T-cell (primary cell): ENCODE data around the gene GALNTL6. TPM values are rescaled to one million over a fixed set of nuclear protein-coding genes. Genes with fewer than 3 reads are reported as not detected.
"Not testable (repeated sequence)": the region's sequence is repeated elsewhere in the genome, so short reads cannot be mapped to it uniquely, and the experiment has no call there.

Experiments
- ATAC-seq, 4 experiments: fragments of 200-7000 bp in 3 of 4; fragments of 150-1000 bp in 1 of 4; cut with Tn5 transposase; replicated peaks in 1 of 4; 1 replicate in 3 of 4; 2 replicates in 1 of 4; pipeline ENCODE4 v1.10.0; 2021; ENCODE audit warnings: moderate library complexity in 3 of 4, mild to moderate bottlenecking in 2 of 4, moderate number of reproducible peaks in 1 of 4
- CTCF ChIA-PET, 2 donors: fragments of 300-600 bp; sonication (Branson Sonifier 250); formaldehyde crosslinking; loops; one replicate each; lab custom pipeline; 2022; ENCODE audit warnings: antibody characterized with exemption in 2 of 2; lab: Charles Lee
- POLR2A ChIA-PET, 2 donors: fragments of 300-600 bp; sonication (Branson Sonifier 250); formaldehyde crosslinking; loops; one replicate each; lab custom pipeline; 2022; ENCODE audit warnings: antibody characterized with exemption in 2 of 2; lab: Charles Lee
- DNase-seq, 35 experiments: peaks; one replicate each; pipeline versions ENCODE4 v3.0.0 to v3.0.0-alpha.2; 2013 to 2023
- H3K27ac ChIP-seq: one replicate; pipeline ENCODE4 v1.5.1; 2013; ENCODE audit warnings: low read length
- H3K27me3 ChIP-seq, 2 experiments: replicated peaks in 1 of 2; 1 replicate in 1 of 2; 2 replicates in 1 of 2; pipeline versions ENCODE4 v1.6.1 to v1.7.0; 2013; ENCODE audit warnings: low read length in 1 of 2, mixed read lengths in 1 of 2; ENCODE audit not compliant: control insufficient read depth in 2 of 2, insufficient read depth in 2 of 2; ENCODE audit errors: extremely low read depth in 1 of 2
- H3K36me3 ChIP-seq, 2 donors: 1 replicate in 1 of 2; 2 replicates in 1 of 2; pipeline versions ENCODE4 v1.6.1 to v1.7.0; 2013; ENCODE audit warnings: low read length in 1 of 2; ENCODE audit not compliant: control insufficient read depth in 2 of 2, insufficient read depth in 1 of 2; ENCODE audit errors: extremely low read depth in 1 of 2
- H3K4me1 ChIP-seq, 2 experiments: 1 replicate in 1 of 2; 2 replicates in 1 of 2; pipeline versions ENCODE4 v1.6.1 to v1.7.0; 2013; ENCODE audit warnings: low read length in 2 of 2, mixed read lengths in 1 of 2; ENCODE audit not compliant: insufficient read depth in 2 of 2, control insufficient read depth in 1 of 2; ENCODE audit errors: extremely low read depth in 1 of 2
- H3K4me3 ChIP-seq, 2 donors: 1 replicate in 1 of 2; 2 replicates in 1 of 2; pipeline versions ENCODE4 v1.5.1 to v1.7.0; 2013; ENCODE audit warnings: mild to moderate bottlenecking in 2 of 2, low read length in 1 of 2, moderate library complexity in 1 of 2; ENCODE audit not compliant: control insufficient read depth in 1 of 2; ENCODE audit errors: extremely low read depth in 1 of 2
- H3K9me3 ChIP-seq: 2 replicates; pipeline ENCODE4 v1.7.0; 2013
- H3K27ac Mint-ChIP-seq, 2 donors: one replicate each; pipeline ENCODE4 v1.8.0; 2020 to 2021; ENCODE audit warnings: mild to moderate bottlenecking in 2 of 2, mixed read lengths in 2 of 2
- H3K27me3 Mint-ChIP-seq, 2 donors: one replicate each; pipeline ENCODE4 v1.8.0; 2021 to 2022; ENCODE audit warnings: mixed read lengths in 2 of 2
- H3K36me3 Mint-ChIP-seq: one replicate; pipeline ENCODE4 v1.8.0; 2021; ENCODE audit warnings: mixed read lengths
- H3K4me1 Mint-ChIP-seq, 3 donors: one replicate each; pipeline ENCODE4 v1.8.0; 2020 to 2022; ENCODE audit warnings: mixed read lengths in 3 of 3, mild to moderate bottlenecking in 1 of 3
- H3K4me3 Mint-ChIP-seq, 3 donors: one replicate each; pipeline ENCODE4 v1.8.0; 2020 to 2022; ENCODE audit warnings: mild to moderate bottlenecking in 3 of 3, mixed read lengths in 3 of 3, moderate library complexity in 3 of 3
- H3K9me3 Mint-ChIP-seq, 3 donors: one replicate each; pipeline ENCODE4 v1.8.0; 2020 to 2022; ENCODE audit warnings: mixed read lengths in 3 of 3
- WGBS: methylation state at CpG from one replicate; pipeline ENCODE4 v1.1.5; 2013; ENCODE audit warnings: missing lambda C conversion rate; ENCODE audit not compliant: insufficient coverage; 5-methylcytosine and 5-hydroxymethylcytosine counted together
- total RNA-seq, 35 experiments: library from RNA in 6 of 35; stranded (reverse) in 6 of 35; fragments of 120-200 nt in 1 of 35; gene quantifications; one replicate each; pipeline versions ENCODE4 v1.2.1 to v1.2.4 and lab custom pipeline; 2013 to 2026

Gene GALNTL6
- total RNA-seq, 5 donors from 2014 or later (not counting 1 experiment from before 2014, with no cell fraction given) = not detected

- H3K4me1 Mint-ChIP-seq = no peaks in the 10 kb centered on the region
- no peaks in the 10 kb centered on the region for H3K9me3 Mint-ChIP-seq
- H3K27me3 Mint-ChIP-seq = no peaks in the 10 kb centered on the region
- H3K27ac Mint-ChIP-seq = no peak overlapping the region
- ChIA-PET CTCF (no interaction called here), POLR2A (no interaction called here)
- H3K4me1 ChIP-seq = no peaks in the 10 kb centered on the region
- H3K27me3 ChIP-seq = no peaks in the 10 kb centered on the region
- no peaks in the 10 kb centered on the region for H3K36me3 Mint-ChIP-seq
- no peaks in the 10 kb centered on the region for H3K36me3 ChIP-seq
- ATAC-seq = no peak
- DNase-seq = no peak
- H3K9me3 ChIP-seq = no peaks in the 10 kb centered on the region
- WGBS = 83% methylated on average over 1 of the region's 4 CpGs
- no peak overlapping the region for H3K4me3 ChIP-seq
- no peak overlapping the region for H3K4me3 Mint-ChIP-seq
- H3K27ac ChIP-seq = no peak overlapping the region
Observed at GRCh38 chr4:172793565-172794306, 980.5 kb downstream of the GALNTL6 start.

GRCh38 chr4:172794307-172794703 lies 981.1 kb downstream of the GALNTL6 start:
- CTCF ChIA-PET = no interaction called here
- WGBS = 88% methylated on average over 2 of the region's 3 CpGs
- POLR2A ChIA-PET = no interaction called here
- Mint-ChIP-seq H3K27me3 (no peaks in the 10 kb centered on the region), H3K9me3 (no peaks in the 10 kb centered on the region), H3K4me1 (no peaks in the 10 kb centered on the region), H3K27ac (no peak overlapping the region), H3K4me3 (no peak overlapping the region), H3K36me3 (no peaks in the 10 kb centered on the region)
- Histone ChIP-seq H3K27ac (no peak overlapping the region), H3K27me3 (no peaks in the 10 kb centered on the region), H3K4me3 (no peak overlapping the region), H3K4me1 (no peaks in the 10 kb centered on the region), H3K9me3 (no peaks in the 10 kb centered on the region), H3K36me3 (no peaks in the 10 kb centered on the region)
- DNase-seq (no peak), ATAC-seq (no peak)

DNA sequence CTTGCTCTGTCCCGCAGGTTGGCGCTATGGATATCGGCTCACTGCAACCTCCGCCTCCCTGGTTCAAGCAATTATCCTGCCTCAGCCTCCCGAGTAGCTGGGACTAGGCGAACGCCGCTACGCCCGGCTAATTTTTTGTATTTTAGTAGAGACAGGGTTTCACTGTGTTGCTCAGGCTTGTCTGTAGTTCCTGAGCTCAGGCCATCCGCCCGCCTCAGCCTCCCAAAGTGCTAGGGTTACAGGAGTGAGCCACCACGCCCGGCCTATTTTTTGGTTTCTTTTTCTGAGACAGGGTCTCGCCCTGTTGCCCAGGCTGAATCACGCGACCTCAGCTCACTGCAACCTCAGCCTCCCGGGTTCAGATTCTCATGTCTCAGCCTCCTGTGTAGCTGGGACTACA lies 984.1 kb downstream of the GALNTL6 start:
- H3K27me3 ChIP-seq, H3K36me3 ChIP-seq, H3K36me3 Mint-ChIP-seq, H3K4me1 ChIP-seq, DNase-seq, H3K4me3 Mint-ChIP-seq, H3K4me3 ChIP-seq, ATAC-seq, H3K27me3 Mint-ChIP-seq, H3K27ac ChIP-seq, H3K9me3 Mint-ChIP-seq, H3K9me3 ChIP-seq, POLR2A ChIA-PET, H3K4me1 Mint-ChIP-seq, H3K27ac Mint-ChIP-seq, CTCF ChIA-PET: not testable (repeated sequence)
- 95% methylated on average over 6 of the region's 18 CpGs for WGBS

DNA sequence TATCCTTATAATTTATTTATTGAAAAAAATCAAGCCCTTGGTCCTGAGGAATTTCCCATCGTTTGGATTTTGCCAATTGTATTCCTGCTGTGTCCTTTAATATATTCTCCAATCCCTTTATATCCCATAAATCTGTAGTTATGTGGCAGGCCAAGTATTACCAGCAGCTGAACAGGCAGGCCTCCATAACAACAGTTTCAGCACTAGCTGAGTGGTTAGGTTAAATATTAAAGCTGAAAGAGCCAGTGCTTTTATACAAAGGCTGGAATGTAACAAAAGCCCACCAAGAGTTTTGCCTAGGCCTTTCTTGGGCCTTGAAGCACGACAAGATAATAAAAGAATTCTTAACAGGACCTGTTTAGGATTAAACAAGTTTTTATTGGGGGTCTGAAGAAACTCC lies 988.8 kb downstream of the GALNTL6 start:
- H3K4me1 Mint-ChIP-seq = no peaks in the 10 kb centered on the region
- H3K27ac Mint-ChIP-seq = no peak overlapping the region
- no CpG with 5 or more reads among the region's 2 CpGs for WGBS
- no peaks in the 10 kb centered on the region for H3K9me3 Mint-ChIP-seq
- CTCF ChIA-PET = no interaction called here
- DNase-seq (no peak), ATAC-seq (no peak)
- POLR2A ChIA-PET = no interaction called here
- no peaks in the 10 kb centered on the region for H3K9me3 ChIP-seq
- no peak overlapping the region for H3K4me3 ChIP-seq
- H3K4me3 Mint-ChIP-seq = no peak overlapping the region
- H3K27me3 ChIP-seq = no peaks in the 10 kb centered on the region
- no peaks in the 10 kb centered on the region for H3K36me3 Mint-ChIP-seq
- H3K36me3 ChIP-seq = no peaks in the 10 kb centered on the region
- H3K27ac ChIP-seq = no peak overlapping the region
- no peaks in the 10 kb centered on the region for H3K4me1 ChIP-seq
- peaks cover 0 to 6% of the 10 kb centered on the region in 2 donors for H3K27me3 Mint-ChIP-seq

GRCh38 chr4:172806841-172807240 lies 993.6 kb downstream of the GALNTL6 start:
- WGBS = 100% methylated on average over 1 of the region's 4 CpGs
- no peak overlapping the region for H3K4me3 ChIP-seq
- POLR2A ChIA-PET = no interaction called here
- Mint-ChIP-seq H3K9me3 (no peaks in the 10 kb centered on the region), H3K4me1 (no peaks in the 10 kb centered on the region), H3K27me3 (peaks cover 0 to 6% of the 10 kb centered on the region in 2 donors), H3K36me3 (no peaks in the 10 kb centered on the region), H3K27ac (no peak overlapping the region), H3K4me3 (no peak overlapping the region)
- H3K4me1 ChIP-seq = no peaks in the 10 kb centered on the region
- CTCF ChIA-PET = no interaction called here
- H3K36me3 ChIP-seq = no peaks in the 10 kb centered on the region
- H3K27me3 ChIP-seq = no peaks in the 10 kb centered on the region
- no peak overlapping the region for H3K27ac ChIP-seq
- H3K9me3 ChIP-seq = no peaks in the 10 kb centered on the region
- ATAC-seq (no peak), DNase-seq (no peak)

DNA sequence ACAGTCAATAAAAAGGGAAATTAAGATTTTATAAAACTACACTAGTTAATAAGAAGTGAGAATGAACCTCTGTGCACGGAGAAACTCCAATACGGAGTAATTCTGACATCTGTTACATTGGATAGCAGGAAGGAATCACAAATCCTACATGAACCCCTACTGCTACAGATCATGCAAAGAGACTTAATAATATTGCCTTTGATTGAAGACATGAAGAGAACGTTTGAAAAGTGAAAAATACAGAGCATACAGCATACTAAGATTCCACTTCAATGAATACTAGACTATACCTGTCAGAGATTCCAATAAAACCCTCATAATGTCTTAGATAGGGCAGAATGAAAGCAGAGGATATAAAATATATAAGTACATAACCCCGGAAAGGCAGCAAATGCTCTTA lies 995.0 kb downstream of the GALNTL6 start:
- no peak overlapping the region for H3K4me3 Mint-ChIP-seq

More for the DNA sequence above, 995.0 kb downstream of the GALNTL6 start:
- H3K27ac Mint-ChIP-seq = no peak overlapping the region
- H3K27me3 Mint-ChIP-seq = peaks cover 0 to 6% of the 10 kb centered on the region in 2 donors
- Histone ChIP-seq H3K36me3 (no peaks in the 10 kb centered on the region), H3K4me3 (no peak overlapping the region), H3K9me3 (no peaks in the 10 kb centered on the region), H3K4me1 (no peaks in the 10 kb centered on the region), H3K27ac (no peak overlapping the region), H3K27me3 (no peaks in the 10 kb centered on the region)
- CTCF ChIA-PET = no interaction called here
- no peak for ATAC-seq
- POLR2A ChIA-PET = interaction anchor here in 1 of 2 donors (0.6 kb wide), 1 partner anchor 1131 kb away, joined by 8 read pairs; no protein-coding TSS in a partner anchor
- DNase-seq = no peak
- no peaks in the 10 kb centered on the region for H3K4me1 Mint-ChIP-seq
- no peaks in the 10 kb centered on the region for H3K9me3 Mint-ChIP-seq
- H3K36me3 Mint-ChIP-seq = no peaks in the 10 kb centered on the region
- WGBS = no CpG with 5 or more reads among the region's 4 CpGs
